NCI-H2171 (cell line): ENCODE data around the gene MDK.

ENCODE experiments used
- DNase-seq: peaks from one replicate; lab custom pipeline; 2025; lab: John Stamatoyannopoulos, UW

Gene MDK, protein sequence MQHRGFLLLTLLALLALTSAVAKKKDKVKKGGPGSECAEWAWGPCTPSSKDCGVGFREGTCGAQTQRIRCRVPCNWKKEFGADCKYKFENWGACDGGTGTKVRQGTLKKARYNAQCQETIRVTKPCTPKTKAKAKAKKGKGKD

DNA sequence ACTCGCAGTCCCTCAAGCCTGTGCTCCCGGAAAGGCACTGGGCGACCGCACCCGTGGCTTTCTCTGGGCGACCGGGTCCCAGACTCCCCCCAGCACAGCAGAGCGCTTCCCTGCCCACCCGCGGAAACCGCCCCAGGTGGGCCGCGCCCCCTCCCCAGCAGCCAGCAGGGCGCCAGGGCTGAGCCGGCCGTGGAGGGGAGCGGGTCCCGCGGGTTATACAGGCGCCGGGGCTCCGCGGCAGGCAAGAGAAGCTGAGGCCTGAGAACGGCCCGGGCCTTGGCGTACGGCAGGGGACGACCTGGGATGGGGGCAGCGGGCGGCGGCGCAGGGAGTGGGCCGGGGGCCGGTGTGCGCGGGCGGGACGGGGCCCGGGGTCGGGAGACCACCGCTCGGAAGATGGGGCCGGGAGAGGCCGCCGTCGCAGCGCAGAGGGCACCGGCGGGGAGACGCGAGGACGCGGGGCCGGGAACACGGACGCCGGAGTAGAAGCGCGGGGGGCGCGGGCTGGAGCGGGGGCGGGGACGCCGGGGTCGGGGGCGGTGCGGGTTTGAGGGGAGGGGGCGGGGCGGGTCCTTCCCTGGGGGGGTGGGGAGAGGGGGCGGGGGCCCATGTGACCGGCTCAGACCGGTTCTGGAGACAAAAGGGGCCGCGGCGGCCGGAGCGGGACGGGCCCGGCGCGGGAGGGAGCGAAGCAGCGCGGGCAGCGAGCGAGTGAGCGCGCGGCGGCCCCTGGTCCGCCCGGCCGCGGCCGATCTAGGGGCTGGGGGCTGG lies at the start of gene MDK:
MDK (plus strand) TSS at position 622 of the 771 bp plus-strand sequence. CDS start 389 bp downstream, outside the sequence.
- peak; percentile 39 for DNase-seq

DNA sequence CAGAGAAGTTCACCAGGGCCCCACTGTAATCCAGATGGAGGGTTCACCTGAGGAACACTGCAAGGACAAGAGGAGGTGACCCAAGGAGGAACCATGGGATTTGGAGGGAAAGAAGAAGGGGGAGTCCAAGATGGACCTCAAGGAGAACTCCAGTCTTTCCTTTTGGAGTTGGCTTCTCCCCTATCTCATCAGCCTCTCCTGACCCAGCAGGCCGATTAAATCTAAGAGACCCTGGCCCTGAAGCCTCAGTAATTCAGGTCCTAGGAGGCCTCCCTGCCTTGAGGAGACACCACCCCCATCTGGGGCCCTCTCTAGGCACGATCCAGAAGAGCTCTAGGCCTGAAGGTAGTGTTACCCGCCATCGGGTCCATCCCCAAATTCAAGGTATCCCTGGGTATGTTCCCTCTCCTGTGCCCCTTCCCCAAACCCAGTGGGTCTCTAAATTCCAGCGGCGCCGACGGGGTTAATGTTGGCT lies 49.3 kb upstream of the MDK start:
- no peak for DNase-seq

DNA sequence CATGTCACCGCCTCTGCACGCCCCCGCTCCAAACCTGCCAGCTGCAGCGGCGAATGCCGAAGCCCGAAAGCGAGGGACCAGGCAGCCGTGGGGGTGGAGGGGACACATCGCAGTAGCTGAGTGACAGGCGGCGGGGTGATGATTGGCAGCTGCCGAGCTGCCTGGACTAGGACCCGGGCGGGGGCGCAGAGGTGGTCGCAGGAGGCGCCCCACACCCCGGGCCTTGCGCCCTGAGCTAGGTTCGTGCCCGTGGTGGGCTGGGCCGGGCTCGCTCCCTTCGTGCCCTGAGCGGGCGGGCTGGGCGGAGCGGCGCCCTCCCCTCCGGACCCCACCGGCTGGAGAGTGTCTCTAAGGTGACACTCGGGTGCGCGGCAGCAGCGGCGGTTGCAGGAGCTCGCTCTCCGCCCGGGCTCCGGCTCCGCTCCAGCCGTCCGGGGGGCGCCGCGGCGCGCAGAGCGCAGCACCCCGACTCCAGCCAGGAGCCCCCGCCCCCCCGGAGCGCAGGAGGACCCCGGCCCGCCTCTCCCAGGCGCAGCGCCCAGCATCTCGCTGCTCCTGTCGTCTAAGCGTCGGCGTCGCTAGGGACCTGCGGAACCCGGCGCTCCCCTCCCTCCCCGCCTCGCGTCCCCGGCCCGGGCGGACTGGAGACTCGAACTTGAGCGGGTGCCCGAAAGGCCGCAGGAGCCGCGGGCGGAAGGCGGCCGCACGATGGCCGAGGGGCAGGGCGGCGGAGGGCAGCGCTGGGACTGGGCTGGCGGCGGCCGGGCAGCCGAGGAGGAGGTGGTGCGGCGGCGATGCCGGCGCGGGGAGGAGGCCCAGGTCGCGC lies 48.7 kb upstream of the MDK start:
- DNase-seq = no peak

DNA sequence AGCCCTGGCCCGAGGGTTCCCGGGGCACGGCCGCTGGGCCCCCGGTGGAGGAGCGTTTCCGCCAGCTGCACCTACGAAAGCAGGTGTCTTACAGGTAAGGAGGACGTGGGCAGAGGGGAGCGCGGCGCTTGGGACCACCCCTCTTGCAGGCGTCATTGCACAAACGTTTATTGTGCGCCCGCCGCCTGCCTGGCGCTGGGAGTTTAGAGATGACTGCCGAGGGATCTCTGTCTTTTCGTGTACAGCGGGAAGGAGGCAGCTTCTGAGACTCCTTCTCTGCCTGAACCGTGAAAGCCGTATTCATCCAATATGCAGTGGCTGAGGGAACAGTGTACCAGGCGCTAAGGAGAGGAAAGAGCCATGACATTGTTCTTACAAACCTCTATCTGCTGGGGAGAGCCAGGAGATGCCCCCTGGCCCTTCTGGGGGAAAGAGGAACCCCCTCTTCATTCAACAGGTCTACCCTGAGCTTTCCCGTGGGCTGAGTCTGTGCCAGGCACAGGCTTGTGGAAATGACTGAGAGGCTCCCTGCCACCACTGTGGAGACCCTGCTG lies 48.0 kb upstream of the MDK start:
- DNase-seq = no peak

DNA sequence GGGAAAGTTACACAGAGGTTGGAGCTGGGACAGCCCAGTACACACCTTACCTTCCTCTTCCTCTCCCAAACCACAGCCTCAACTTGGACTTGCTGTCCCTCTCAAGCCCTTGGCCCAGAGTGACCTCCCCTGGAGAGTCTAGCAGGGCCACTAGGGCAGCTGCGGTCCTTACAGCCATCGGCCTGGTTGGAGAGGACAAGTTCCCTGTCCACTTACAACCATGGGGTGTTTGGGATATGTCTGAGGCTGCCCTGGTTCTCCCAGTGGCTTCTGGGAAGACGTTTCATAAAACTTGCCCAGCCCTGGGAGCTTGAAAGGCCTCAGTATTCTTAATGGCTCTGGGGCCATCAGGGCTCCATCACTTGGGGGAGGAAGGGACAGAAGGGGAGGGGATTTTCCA lies 47.3 kb upstream of the MDK start:
- no peak for DNase-seq

DNA sequence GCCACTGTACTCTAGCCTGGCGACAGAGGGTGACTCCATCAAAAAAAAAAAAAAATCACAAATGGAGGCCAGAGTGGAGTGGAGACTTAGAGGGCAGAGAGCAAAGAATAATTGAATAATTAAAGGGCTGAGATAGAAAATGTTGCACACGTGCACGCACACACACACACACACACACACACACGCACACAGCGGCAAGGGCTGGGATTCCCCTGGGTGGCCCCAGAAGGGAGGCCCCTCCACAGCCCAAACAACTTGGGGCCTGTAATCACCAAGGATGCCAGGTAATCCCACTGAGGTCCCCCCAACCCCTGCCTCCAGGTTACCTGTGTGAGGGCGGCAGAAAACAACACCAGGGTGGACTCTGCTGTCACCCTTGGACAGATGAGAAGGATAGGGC lies 46.2 kb upstream of the MDK start:
- DNase-seq = no peak

DNA sequence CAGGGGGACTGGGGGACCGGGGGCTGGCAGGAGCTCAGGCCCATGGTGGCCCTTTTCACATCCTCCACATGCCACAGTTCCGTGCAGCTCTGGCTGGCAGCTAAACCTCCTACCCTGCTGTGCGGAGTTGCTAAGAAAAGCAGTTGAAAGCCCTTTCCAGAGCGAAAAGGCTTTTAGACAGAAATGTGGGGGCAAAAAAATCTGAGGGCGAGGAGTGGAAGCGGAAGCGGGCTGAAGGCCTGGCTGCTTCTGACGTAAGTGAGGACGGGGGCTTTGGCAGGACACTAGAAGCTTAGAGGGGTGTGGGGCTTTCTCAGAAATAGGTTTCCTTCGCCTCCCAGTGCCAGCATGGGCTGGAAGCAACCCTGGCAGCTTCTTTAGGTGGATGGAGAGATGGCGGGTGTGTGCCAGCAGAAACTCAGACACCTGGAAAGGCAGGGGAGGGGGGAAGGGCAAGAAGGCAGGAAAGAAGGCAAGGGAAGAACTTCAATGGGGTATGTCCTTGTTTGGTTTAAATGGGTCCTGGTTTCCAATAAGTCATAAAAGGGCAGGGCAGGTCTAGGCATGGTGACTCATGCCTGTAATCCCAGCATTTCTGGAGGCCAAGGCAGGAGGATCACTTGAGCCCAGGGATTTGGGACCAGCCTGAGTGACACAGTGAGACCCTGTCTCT lies 45.4 kb upstream of the MDK start:
- no peak for DNase-seq

DNA sequence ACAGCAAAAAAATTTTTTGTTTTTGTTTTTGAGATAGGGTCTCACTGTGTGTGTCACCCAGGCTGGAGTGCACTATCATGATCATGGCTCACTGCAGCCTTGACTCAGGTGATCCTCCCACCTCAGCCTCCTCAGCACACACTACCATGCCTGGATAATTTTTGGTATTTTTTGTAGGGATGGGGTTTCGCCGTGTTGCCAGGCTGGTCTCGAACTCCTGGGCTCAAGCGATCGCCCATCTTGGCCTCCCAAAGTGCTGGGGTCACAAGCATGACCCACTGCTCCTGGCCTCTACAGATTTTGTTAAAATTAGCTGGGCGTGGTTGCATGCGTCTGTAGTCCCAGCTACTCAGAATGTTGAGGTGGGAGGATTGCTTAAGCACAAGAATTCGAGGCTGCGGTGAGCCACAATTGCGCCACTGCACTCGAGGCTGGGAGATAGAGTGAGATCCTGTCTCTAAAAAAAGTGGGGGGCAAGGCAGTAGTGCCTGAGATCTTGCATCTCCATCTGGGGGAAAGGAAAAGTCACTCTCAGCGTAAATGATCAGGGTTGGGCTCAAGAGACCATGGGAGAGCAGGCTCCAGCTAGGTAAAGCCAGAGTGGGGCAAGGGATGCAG lies 44.8 kb upstream of the MDK start:
- DNase-seq = no peak

DNA sequence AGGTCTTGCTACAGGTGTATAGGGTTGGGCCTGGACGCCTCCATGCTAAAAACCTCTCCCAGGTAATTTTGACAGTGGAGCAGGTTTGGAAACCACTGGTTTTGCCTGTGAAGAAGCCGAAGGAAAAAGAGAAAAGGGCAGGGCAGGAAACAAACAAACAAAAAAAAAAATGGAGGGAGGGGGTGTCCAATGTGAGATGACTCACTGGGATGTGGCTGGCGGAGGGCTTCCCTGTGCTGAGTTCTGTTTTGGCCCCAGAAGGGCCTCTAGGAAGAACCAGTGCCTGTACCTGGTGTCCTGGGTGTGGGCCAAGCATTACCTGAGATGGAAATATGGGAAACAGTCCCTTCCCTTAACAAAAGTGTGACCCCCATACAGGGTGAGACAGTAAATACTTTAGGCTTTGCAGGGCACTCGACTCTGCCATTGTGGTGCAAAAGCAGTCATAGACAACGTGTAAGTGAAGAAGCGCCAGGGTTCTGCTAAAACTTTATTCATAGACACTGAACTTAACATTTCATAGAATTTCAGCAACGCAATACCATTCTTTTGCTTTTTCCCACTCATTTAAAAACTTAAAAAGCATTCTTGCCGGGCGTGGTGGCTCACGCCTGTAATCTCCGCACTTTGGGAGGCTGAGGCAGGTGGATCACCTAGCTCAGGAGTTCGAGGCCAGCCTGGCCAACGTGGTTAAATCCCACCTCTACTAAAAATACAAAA lies 43.7 kb upstream of the MDK start:
- no peak for DNase-seq

DNA sequence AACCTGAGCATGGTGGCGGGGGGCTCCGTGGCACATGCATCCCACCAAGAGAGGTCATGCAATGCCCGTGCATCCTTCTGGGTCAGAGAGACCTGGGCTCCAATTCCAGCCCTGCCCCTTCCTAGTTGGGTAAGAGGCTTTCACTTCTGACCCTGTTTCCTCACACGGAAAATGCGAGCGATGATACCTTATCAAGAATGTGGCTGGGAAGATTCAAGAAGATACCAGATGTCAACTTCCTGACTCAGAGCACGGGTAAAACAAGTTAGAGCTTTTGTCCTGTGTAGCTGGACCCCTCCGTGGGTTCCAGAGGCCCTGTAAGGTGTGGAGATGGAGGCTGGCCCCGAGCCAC lies 42.9 kb upstream of the MDK start:
- no peak for DNase-seq

DNA sequence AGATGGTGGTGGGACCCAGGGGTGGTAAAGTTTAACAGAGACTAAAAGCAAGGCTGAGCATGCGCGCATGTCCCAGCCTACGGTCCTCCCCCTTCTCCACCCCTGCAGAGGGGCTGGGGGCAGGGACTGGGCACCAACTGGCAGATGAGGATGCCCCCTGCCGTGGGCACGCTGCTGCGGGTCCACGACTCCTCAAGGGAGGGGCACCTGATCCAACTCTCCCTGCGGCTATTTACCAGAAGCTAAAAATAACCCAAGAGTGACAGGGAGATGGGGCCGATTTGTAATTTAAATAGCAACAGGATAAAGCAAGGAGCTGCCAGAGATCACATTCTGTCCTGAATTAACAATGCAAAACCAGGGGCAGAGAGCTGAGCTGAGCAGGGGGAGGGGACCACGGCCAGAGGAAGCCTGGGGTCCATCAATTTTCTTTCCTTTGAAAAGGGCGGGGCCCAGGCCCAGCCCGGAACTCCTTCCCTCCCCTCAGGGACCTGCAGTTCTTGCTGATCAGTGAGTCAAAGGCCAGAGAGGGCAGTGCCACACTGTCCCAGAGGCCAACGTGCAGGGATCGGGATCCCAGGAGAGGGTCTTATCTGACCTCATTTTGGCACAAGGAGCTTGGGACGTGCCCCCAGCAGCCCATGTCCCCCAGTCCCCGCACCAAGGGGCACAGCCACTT lies 42.3 kb upstream of the MDK start:
- peak; percentile 43 for DNase-seq

DNA sequence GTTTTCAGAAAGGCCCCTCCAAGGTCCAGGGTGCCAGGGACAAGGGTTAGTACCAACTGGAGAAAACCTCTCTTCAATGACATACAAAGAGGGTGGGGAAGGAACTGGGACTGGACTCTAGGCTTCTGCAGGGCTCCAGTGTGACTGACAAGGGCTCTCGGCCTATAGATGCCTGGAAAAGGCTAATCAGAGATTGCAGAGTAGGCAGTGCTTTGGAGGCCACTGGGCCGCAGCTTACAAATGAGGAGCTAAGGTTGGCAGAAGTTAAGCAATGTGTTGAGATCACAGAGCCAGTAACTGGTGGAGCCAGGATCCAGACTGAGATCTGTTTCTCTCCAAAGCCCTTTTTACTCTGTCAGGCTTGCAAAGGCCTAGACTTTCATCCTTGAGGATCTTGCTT lies 41.7 kb upstream of the MDK start:
- DNase-seq = no peak

DNA sequence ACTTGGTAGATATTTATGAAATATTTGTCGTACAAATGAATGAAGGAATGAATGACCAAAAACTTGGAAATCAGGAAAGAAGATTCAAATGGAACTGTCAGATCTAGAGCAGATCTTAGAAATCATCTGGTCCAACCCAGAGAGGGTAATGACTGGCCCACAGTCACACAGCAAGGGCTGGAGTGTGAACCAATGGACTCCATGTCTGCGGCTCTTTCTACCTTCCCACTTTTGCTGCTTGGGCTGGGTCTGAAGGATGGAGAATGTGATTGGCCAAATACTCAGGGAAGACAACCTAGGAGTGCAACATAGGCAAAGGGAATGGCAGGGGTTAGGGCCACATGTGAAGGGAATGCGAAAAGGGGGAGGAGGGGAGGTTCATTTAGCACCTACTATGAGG lies 40.0 kb upstream of the MDK start:
- no peak for DNase-seq

DNA sequence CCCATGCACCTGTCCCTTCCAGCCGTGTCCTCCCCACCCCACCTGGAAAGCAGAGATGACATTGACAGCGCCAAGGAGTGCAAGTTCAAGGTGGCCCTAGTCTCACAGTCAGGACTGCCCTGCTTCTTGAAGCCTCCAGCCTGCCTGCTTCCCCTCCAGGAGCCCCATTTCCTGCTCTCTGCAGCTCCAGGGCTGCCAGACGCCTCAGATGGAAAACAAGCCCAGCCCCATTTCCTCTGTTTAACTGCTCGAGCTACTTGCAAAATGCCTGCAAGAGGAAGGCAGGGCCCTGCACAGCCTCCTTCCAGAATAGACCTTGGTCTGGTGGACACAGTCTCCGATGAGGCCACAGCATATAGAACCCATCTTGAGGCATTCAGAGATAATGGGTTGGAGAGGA lies 39.2 kb upstream of the MDK start:
- DNase-seq = no peak

DNA sequence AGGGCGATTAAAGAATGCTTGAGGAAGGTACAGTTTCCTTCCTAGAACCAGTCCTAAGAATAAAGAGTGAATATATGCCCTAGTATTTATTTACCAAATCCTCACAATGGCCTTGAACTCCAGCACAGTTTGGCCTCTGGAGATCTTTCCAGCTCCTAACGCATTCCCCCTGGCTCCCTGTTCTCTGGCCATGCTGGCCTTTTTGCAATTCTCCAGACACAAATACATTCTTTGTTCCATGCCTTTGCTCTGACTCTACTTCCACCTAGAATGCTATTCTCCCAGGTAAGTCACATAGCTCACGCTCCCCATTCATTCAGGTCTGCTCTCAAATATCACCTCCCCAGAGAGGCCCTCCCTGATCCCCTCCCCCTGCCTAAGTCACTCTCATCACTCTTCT lies 37.9 kb upstream of the MDK start:
- no peak for DNase-seq

DNA sequence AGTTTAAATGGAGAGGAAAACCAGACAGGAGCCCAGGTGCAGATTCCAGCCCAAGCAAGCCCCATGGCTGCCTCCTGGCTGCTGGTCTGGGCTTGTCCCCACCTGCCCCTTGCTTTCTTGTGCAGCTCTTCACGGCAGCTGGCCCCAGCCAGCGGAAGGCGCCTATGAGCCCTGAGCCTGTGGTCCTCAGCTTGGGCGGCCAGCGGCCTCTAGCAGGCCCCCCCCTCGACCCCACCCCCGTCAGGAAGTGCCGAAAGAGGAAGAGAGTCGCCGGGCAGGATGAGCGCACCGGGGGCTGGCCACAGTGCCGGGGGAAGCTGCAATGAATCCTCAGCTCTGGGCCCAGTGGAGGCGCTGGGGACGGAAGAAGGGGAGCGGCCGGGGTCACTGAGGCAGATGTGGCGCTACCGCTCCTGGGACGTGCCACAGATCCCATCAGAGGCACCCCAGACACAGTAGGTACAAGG lies 36.3 kb upstream of the MDK start:
- peak; percentile 67 for DNase-seq

DNA sequence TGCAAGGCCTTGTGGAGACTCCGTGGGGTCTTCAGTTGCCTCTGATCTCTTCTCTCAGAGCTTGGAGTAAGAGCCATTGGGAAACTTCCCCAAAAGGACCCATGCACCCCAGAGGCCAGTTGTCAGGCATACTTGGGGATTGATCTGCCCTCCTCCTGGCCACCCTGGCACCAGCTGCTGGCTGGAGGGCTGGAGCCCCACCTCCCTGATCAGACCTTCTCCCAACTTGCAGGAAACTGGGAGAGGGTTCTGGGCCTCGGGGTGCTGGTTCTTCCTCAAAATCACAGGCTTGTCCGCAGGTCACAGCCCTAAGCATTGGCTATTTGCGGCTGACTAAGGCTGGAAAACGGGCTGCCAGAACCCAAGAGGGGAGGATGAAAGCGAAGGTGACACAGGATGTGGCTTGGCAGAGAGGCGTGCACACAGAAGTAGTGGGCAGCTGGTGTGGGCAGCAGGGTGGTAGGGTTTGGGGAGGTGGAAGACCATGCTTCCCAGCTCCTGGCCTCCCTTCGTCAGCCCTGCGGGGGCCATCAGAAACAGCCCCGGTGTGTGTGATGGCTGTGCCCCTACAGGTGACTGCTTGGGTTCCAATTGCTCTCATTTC lies 35.5 kb upstream of the MDK start:
- no peak for DNase-seq

DNA sequence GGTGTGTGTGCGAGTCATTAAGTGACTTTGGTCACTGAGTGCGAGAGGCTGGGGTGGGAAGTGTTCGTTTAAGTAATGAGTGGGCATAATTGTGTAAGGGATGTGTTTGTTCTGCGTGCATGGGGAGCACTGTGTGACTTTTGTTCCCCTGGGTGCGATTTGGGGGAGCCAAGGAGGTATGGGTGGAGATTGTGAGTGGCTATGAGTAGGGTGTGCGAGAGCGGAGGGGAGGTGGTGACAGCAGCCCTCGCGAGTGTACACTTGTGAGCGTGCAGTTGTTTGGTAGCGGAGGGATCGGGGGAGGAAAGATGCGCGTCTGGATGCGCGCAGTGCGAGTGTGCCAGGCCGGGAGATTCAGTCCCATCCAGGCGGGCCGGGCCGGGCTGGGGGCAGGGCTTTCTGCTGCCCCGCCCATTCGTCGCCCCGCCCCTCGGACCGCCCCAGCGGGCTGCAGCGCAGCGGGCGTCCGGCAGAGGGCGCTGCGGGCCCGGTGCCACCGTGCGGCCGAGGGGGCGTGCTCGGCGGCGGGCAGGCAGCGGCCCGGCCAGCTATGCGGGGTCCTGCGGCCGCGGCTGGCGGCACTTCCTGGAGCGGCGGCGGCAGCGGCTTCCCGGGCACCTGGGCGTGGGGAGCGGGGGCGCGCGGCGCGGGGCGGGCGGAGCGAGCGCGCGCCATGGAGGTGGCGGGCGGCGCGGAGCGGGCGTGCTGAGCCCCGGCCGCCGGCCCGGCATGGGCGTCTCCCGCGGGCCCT lies 34.4 kb upstream of the MDK start, which contains the start of gene DGKZ:
DGKZ (plus strand) TSS at position 578 of the 751 bp plus-strand sequence. CDS start 197 bp downstream, outside the sequence.
- peak; percentile 89 for DNase-seq
